HG02870 (cell line): ENCODE results near the gene TFB2M.
"Not testable (repeated sequence)": the region's sequence is repeated elsewhere in the genome, so short reads cannot be mapped to it uniquely, and the experiment has no call there.

Experiments used
- ATAC-seq: cut with Tn5 transposase; IDR thresholded peaks from one replicate; pipeline ENCODE4 v1.9.1; 2021; ENCODE audit warnings: mild to moderate bottlenecking, moderate library complexity; ENCODE audit not compliant: unreplicated experiment

Gene TFB2M

GRCh38 chr1:246566128-246566812, at the start of gene TFB2M, which contains the start of gene CNST:
TSS of gene TFB2M (minus strand) at chr1:246566261. CDS start at chr1:246566138, 123 bp downstream.
TSS of gene CNST (plus strand) at chr1:246566456. CDS start at chr1:246591563, 25,107 bp downstream.
- peak; percentile 93 for ATAC-seq

- no peak for ATAC-seq
Measured at GRCh38 chr1:246613096-246613758, 47.2 kb upstream of the TFB2M start.

GRCh38 chr1:246609632-246610031, 43.6 kb upstream of the TFB2M start:
- no peak for ATAC-seq

GRCh38 chr1:246608616-246609376, 42.7 kb upstream of the TFB2M start:
- no peak for ATAC-seq

- no peak for ATAC-seq
Measured at GRCh38 chr1:246607462-246607861, 41.4 kb upstream of the TFB2M start.

GRCh38 chr1:246605231-246605630, 39.2 kb upstream of the TFB2M start:
- not testable (repeated sequence) for ATAC-seq

GRCh38 chr1:246602194-246602593, 36.1 kb upstream of the TFB2M start:
- no peak for ATAC-seq

- no peak for ATAC-seq
Measured at GRCh38 chr1:246600579-246600978, 34.5 kb upstream of the TFB2M start.

- no peak for ATAC-seq
Measured at GRCh38 chr1:246599315-246599714, 33.3 kb upstream of the TFB2M start.

GRCh38 chr1:246597971-246598370, 31.9 kb upstream of the TFB2M start:
- no peak for ATAC-seq

- no peak for ATAC-seq
Measured at GRCh38 chr1:246597340-246597739, 31.3 kb upstream of the TFB2M start.

- no peak for ATAC-seq
Measured at GRCh38 chr1:246595146-246595545, 29.1 kb upstream of the TFB2M start.

- no peak for ATAC-seq
Measured at GRCh38 chr1:246592695-246593094, 26.6 kb upstream of the TFB2M start.

- no peak for ATAC-seq
Measured at GRCh38 chr1:246591958-246592357, 25.9 kb upstream of the TFB2M start.

- peak; percentile 96 for ATAC-seq
Measured at GRCh38 chr1:246591504-246591903, 25.4 kb upstream of the TFB2M start.

- ATAC-seq, result peak; percentile 37
Measured at GRCh38 chr1:246591047-246591446, 25.0 kb upstream of the TFB2M start.

GRCh38 chr1:246589919-246590318, 23.9 kb upstream of the TFB2M start:
- not testable (repeated sequence) for ATAC-seq

GRCh38 chr1:246588159-246588721, 22.2 kb upstream of the TFB2M start:
- ATAC-seq, result no peak

- ATAC-seq, result no peak
Measured at GRCh38 chr1:246587606-246588005, 21.5 kb upstream of the TFB2M start.

GRCh38 chr1:246587032-246587431, 21.0 kb upstream of the TFB2M start:
- no peak for ATAC-seq

- no peak for ATAC-seq
Measured at GRCh38 chr1:246583448-246584185, 17.6 kb upstream of the TFB2M start.
